Middle frontal gyrus (tissue), 1 donor: ENCODE results near the gene DENND11.
"Not testable (repeated sequence)": the region's sequence is repeated elsewhere in the genome, so short reads cannot be mapped to it uniquely, and the experiment has no call there.

ENCODE experiments used
- DNase-seq: peaks from one replicate; pipeline ENCODE4 v3.0.0-alpha.2; 2015; ENCODE audit warnings: low spot score; ENCODE audit errors: extremely low spot score

DENND11 gene

DNA sequence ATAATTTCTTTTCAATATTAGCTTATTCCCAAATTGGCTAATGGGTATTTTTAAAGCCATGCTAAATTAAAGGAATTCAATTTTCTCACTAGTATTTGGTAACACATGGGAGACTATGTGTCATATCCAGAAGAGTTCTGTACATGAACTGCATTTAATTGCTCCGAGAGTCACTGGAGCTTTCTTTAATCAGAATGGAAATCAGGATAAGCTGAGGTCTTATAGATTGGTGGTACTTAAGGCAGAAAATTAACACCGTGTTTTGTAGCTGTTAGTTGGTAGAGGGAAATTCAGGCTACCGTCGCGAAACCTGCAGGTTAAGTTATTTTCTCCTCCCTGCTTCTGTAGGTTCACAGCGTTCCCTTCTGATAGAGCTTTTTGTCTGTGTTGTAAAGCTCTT is 6.4 kb upstream of the DENND11 start, which contains the start of gene WEE2:
TSS of gene WEE2 (plus strand) at position 3 of the 400 bp plus-strand sequence. CDS start 406 bp downstream, outside the sequence.
- no peak for DNase-seq

DNA sequence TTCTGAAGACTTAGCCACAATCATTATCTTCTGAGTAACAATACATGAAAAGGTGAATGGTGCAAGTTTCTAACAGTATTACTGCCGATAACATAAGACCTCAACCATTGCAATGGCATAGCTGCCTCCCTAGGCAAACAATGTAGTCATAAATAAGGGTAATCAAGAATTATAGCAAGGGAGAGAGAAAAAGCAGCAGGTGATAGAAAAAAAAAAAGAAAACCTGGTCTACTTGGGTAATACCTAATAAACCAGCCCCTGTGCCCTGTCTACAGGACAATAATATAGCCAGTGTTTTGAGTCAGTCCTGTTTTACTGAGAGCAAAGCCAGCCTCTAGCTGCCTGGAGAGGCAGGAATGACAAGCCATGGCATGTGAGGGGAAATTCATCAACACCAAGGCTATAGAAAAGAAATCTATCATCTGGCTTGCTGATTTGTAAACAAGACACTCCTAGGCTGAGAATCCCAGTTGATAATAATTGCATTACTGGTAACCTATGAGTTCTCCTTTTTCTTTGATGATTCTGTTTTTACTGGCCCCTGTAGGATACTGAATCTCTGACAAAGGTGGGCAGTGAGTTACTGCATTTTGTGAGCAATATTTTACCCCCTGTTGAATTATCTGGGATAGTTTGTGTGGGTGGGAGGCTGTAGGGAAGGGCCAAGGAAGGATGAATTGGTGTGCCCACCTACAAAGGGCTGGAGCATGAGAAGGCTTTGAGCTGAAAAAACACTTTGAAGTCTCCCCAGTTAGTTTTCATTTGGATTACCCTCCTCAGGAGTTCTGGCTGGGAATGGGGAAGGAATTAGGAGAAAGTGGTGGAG is 4.5 kb upstream of the DENND11 start:
- no peak for DNase-seq

DNA sequence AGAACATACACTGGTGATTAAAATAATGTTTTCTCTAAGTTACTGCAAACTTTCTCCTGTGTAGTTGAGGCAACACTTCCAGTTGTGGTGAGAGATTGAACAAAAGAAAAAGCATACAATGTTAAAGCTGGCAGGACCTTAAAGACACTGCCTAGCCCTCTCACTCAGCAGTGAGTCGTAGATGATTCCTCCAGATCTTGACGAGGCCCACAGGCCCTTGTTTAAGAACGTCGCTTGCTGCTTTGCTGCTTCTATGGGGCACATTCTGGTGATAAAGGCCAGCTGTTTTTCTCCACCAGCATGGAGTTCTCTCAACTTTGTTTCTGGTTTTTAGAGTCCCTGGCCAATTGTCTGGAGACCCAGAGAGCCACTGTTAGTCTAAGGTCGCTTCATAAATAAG is 2.8 kb upstream of the DENND11 start:
- no peak for DNase-seq

DNA sequence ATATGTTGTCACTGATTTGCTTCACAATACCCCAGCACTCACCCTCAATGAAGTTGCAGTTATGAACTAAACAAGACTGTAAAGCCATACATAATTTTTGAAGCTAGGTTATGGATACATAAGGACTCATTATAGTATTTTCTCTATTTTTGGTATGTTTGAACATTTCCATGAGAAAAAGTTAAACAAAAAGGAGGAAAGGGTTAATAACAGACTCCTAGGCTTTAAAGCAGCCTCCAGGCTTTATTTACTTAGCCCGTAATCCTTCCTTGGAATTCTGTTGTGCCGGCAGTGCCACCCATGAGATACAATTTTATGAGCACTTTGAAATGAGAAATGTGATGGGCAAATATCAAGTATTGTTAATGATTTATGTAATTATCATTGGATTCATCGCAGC is 2.1 kb upstream of the DENND11 start:
- DNase-seq, result no peak

DNA sequence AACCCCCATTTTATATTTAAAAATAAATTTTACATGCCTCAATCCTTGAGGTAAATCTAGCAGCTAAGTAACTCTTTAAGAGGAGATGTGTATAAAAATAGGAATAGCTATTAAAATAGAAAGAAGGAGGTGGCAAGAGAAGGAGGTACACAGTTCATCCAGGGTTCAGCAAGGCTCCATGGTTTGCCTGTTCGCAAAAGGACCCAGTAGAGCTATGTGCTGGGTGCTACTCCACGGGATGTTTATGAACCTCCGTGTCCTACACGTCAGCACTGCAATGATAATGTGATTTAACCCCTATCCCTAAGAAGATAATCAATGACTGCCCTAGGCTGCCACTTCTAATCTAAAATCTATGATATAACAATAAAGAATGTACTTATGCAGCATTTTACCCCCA is 926 bp upstream of the DENND11 start:
- no peak for DNase-seq

DNA sequence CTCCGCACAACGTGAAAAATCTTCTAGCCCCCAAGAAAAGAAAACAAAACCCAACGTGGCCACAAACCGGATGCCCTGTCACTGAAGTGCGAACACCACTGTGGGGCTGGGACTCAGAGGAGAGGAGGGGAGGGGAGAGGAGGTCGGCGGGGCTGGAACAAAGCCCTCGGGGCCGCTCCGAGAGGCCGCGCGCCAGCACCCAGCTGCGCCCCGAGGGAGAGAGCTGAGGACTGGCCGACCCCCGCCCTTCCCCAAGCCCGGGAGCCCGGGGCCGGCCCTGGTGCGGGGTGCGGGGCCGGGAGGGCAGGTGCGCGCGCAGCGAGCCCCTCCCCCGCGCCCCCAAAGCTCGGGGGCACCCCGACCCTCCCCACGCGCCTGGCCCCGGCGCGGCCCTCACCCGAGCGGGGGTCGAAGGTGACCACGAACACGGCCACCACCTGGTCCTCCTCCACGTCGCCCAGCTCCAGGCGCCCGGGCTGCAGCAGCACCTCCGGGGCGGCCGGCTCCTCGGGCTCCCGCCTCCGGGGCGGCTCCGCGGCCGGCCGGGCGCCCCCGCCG is 398 bp downstream of the DENND11 start:
- no peak for DNase-seq

DNA sequence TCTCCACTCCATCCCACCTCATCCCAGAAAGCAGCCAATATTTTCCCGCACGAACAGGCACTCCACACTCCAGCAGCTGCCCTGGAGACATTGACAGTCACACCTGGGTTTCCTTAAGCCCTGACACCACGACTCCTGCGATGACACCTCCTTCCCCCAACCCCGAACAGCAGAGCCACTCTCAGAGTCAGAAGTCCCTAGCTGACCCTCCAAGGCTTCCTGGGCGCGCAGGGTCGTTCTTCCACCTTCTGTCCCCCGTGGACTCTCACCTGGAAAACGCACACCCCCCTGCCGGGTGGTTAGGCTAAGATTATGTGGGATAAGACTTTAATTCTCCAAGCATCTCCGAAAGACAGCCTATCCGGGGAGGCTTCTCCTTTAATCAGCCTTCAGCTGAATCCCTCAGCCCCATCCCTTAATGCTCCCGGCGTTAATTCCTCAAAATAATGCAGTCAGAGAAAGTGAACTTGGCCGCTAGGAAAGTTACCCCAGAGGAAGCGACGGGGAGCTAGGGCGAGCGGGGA is 1.1 kb downstream of the DENND11 start:
- DNase-seq, result no peak

DNA sequence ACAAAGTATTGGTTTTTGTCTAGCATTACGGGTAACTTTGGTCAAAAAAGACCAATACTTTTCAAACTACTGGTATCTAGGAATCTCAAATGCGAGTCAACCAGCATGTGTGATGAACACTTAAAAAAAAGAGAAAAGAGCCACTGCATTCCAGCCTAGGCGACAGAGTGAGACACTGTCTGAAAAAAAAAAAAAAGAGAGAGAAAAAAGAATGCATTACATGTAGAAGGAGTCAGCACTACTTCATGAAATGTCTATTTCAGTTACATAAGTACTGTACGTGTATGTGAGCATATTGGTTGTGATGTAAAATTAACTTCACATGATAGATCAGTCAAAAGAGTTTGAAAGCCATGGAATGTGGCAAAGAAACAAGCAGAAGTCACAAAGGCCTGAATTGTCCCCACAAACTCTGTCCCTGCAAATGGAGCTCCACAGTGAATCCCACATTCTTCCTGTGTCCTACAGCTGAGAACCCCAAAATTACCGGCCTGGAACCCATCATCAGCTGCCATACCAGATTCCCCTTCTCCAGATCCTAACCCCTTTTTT is 1.6 kb downstream of the DENND11 start:
- no peak for DNase-seq

DNA sequence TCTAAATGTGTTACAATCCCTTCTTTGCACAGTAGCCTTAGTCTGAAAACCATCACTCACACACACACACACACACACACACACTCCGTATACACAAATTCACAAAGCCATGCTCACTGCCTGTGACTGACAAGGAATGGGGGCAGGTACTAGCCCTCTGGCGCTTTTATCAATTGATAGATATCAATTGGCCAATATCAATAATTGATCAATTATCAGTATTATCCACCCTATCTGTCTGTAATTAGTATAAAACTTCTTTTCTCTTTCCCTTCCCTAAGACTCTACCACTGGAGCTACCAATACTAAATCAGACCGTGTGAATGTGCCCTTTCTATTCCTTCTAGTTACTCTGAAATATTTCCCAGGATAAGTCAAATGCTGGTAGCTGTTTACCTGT is 2.1 kb downstream of the DENND11 start:
- no peak for DNase-seq

DNA sequence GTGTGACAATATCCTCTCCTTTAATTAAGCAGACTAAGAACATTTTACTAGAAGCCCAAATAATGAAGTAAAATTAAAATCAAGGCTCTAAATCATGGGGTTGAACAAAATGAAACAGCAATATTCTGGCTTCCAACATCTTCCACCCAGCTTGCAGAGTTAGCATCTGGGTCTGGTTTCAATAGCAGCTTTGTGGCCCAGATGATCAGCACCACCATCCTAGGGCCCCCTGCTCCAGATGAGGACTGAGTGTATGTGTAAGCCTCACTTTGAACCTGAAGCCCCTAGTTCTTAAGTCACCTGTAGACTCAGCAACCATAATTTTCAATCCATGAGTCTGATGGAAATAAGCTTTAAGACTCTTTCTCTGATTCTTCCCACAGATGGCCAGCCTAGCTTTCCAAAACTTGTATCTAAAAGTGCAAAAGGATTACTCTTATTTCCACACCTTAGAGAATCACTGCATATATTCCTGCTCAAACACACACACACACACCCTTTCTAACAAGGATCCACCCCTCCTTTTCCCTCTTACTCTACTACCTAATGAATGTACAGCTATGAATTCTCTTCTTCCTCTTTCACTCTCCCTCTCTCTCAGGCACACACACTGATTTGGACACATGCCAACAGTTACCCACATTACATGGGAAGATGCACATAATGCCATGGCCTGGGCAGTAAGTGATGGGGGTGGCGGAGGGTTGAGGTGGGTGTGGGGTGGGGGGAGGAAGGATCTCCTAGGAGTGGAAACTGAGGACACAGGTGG is 3.5 kb downstream of the DENND11 start:
- DNase-seq, result no peak

DNA sequence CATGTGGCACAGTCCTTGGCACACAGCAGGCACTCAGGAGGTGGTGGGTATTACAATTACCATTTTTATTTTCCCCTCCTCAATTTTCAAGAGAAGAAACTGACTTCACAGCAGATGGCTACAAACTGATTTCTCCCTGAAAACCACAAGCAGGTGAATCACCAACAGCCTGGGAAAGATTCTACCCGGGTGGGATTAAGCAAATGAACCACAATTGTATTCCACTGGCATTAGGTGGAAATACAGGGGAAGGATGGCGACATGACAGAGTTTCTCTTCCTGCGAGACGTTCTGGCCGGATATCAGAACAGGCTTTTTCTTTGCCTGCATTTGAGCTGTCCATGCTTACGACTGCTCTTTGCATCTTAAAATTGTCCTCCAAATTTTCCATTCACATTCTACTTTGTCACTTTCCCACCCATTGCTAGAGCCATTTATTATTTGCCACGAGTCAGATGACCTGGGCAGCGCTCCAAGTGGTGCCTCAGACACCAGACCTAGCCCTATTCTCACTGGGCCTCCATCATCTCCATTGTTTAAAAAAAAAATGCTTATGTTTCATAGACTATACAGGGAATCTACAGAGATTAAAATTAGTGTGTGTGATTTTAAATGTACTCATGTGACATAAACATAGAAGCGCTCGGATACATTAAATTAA is 4.6 kb downstream of the DENND11 start:
- DNase-seq, result no peak

DNA sequence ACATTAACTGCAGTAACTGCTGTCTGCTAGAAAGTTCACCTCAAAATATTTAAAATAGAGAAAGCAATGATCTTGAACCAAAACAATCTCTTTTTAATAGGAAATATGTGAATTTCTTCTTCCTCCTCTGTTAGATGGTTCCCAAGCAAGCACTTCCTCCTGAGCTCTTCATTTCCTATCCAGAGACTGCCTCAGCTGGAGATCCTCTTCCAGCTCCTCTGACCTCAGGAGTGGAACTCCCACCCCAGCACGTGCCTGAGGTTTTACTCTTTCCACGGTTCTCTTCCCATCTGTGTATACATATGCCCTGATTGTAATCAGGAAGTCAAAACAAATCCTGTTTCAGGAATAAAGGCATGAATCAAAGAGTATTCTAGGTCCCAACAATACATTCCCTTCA is 5.6 kb downstream of the DENND11 start:
- DNase-seq, result no peak

DNA sequence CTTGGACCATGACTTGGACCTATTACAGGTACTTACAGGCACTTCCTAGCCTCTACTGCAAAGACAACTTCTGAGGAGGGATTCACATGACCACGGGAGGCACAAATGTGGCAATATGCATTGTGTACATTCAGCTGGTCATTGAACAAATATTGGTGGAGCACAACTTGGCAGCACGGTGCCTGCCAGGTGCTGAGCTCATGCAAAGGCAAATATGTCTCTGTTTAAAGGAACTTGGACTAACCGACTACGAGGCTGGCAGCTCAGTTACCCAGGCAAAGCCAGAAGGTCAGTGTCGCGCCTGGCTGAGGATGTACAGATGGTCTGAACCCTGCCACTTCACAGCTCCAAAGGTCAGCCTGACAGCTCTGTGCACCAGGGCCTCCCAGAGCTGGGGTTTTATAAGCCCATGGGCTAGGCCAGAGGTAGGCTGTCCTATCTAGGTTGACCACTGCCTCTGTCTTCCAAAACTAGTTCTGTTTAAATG is 6.1 kb downstream of the DENND11 start:
- no peak for DNase-seq

DNA sequence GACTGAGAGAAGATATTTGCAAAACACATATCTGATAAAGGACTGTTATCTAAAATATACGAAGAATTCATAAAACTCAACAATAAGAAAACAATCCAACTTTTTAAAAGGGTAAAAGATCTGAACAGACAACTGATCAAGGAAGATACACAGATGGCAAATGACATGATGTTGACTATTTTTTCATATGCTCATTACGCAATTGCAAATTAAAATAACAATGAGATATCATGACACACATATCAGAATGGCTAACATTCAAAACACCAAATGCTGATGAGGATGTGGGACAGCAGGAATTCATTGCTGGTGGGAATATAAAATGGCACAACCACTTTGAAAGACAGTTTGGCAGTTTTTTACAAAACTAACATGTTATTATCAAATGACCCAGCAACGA is 8.9 kb downstream of the DENND11 start:
- DNase-seq, result no peak

DNA sequence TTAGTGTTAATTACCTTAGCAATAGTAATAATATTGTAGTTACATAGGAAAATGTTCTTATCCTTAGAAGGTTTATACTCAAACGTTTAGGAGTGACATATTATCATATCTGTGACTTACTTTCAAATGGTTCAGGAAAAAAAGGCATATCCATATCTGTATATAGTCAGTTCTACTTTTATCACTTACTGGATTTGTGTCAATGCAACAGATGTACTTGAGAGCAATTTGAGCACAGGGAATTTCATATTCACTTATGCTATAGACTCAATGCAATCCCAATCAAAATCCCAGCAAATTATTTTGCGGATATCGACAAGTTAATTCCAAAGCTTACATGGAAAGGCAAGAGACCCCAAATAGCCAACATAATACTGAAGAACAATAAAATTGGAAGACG is 10.0 kb downstream of the DENND11 start:
- DNase-seq, result no peak

DNA sequence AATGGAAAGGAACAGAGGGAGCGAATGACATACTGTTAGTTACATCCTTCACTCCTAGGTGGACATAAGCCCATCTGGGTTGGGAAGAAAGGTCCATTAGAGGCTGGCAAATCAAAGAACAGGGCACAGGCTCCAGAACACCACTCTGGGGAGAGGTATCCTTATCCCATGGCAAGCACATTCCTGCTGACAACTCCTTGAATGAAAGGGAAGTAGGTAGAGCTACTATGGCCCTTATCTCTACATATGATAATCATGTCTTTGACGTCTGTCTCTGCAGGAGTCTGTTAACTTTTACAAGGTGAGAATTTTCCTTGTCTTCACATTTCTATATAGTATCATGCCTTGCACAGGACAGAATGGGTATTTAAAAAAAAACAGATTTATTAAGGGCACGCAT is 10.4 kb downstream of the DENND11 start:
- DNase-seq, result no peak

DNA sequence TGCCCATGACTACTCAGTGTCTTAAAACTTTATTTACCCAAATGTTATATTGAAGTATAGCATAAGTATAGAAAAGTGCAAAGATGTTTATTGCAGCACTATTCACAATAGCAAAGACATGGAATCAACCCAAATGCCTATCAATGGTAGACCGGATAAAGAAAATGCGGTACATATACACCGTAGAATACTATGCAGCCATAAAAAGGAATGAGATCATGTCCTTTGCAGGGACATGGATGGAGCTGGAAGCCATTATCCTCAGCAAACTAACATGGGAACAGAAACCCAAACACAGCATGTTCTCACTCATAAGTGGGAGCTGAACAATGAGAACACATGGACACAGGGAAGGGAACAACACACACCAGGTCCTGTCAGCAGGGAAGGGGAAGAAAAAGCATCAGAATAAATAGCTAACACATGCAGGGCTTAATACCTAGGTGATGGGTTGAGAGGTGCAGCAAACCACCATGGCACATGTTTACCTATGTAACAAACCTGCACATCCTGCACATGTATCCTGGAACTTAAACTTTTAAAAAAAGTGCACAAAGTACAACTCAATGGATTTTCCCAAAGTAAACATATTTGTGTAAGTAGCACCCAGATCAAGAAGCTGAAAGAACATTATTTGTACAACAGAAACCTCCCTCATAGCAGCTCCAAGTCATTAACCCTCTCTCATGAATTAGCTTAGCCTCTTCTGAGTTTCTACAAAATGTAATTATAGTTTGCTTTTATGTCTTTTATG is 12.7 kb downstream of the DENND11 start:
- DNase-seq, result not testable (repeated sequence)

DNA sequence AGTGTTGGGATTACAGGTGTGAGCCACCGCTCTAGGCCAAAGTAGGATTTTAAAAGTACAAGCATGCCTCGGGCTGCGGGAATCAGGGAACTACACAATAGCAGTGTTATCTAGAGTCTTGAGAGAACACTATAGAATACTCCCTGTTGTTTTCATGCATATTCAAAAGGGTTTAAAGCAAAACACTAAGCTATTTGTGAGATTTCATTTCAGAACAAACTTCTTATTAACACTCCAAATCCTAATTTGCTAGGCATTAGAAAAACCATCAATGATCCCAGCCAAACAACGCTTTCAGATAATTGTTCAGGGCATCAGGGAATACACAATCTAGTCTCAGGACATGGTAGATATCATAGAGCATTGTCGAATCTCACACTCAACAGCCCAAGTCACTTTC is 13.9 kb downstream of the DENND11 start:
- no peak for DNase-seq

DNA sequence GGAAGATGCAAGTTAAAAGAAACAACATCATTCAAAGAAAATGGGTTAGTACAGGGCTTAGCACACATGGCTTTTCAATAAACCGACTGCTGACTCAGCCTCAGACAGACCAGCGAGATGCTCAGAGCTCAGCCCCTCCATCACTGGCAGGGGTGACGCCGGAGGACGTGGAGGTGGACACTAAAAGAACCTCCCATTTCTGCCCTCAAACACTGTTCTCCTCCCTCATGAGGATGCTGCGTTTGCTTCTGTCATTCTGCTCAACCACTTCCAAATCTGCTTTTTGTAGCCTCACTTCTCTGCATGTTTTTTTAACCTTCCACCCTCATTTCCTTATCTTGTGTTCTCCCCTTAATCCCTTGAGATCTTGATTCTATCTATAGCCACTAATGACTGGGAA is 15.3 kb downstream of the DENND11 start:
- DNase-seq, result no peak

DNA sequence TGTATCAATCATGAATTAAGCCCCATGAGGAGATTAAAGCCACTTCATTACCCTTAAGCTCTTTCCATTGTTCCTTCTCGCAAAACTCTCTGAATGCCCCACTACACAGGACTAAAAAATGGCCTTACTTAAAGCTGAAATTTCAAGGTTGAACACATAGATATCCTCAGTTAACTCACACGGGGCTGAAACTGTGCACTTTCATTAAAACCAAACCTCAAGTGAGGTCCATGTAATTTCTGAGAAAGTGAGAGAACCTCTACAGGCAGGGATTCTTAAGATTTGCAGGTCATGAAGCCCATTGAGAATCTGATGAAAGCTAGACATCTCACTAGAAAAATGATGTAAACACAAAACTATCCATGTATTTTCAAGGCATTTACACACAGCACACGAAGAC is 15.9 kb downstream of the DENND11 start:
- no peak for DNase-seq
